Pancreas (tissue), 10 donors: Measurements from ENCODE around the gene UPK2. TPM values are rescaled to one million over a fixed set of nuclear protein-coding genes. Genes with fewer than 3 reads are reported as not detected.
A peak's percentile ranks its signal among the peaks of the same experiment; 100 is the strongest.

Experiments
- ATAC-seq, 4 donors: fragments of 200-7000 bp; cut with Tn5 transposase; one replicate each; pipeline versions ENCODE4 v1.8.0 to v1.9.1; 2020; ENCODE audit warnings: mild to moderate bottlenecking in 4 of 4, moderate library complexity in 4 of 4
- DNase-seq, 6 donors: peaks; one replicate each; pipeline ENCODE4 v3.0.0-alpha.2; 2020
- FAIRE-seq: peaks from 2 replicates; lab custom pipeline; 2012; peaks lifted over from hg19 to GRCh38; lab: Jason Lieb, UNC
- H3K27ac ChIP-seq, 4 donors: fragments of 200-600 bp; sonication (generic); 1 replicate in 3 of 4; 2 replicates in 1 of 4; pipeline versions ENCODE4 v1.5.0 to v1.8.0; 2020
- H3K27me3 ChIP-seq, 4 donors: fragments of 200-600 bp; one replicate each; pipeline ENCODE4 v1.8.0; 2021
- H3K36me3 ChIP-seq, 3 donors: fragments of 200-600 bp; sonication (generic) in 1 of 3; one replicate each; pipeline versions ENCODE4 v1.5.0 to v1.8.0; 2020 to 2021
- H3K4me1 ChIP-seq, 3 donors: fragments of 200-600 bp; one replicate each; pipeline ENCODE4 v1.8.0; 2021
- H3K4me3 ChIP-seq, 4 donors: fragments of 200-600 bp; sonication (generic) in 2 of 4; one replicate each; pipeline versions ENCODE4 v1.5.0 to v1.8.0; 2020 to 2021
- H3K9me3 ChIP-seq, 4 donors: fragments of 200-600 bp; one replicate each; pipeline ENCODE4 v1.8.0; 2021
- CTCF ChIP-seq, 4 donors: fragments of 200-600 bp; sonication (generic) in 3 of 4; IDR thresholded peaks; one replicate each; pipeline versions ENCODE4 v1.5.0 to v1.8.0; 2021; ENCODE audit warnings: antibody characterized with exemption in 4 of 4
- WGBS, 2 donors: extraction: QIAGEN DNeasy Blood & Tissue Kit; methylation state at CpG; one replicate each; pipeline ENCODE4 v1.1.7; 2013; 5-methylcytosine and 5-hydroxymethylcytosine counted together
- intact Hi-C, 3 donors: fragments of 100-400 bp; cut with DNase I; formaldehyde crosslinking; loops; one replicate each; pipeline versions ENCODE4 v1.11.1 to v1.14.2; 2022
- polyA plus RNA-seq, 2 donors: library from polyadenylated mRNA; stranded (reverse); fragments of 200-250 nt; gene quantifications; one replicate each; pipeline ENCODE4 v1.2.3, GENCODE V29; 2013
- total RNA-seq, 6 donors: library from RNA; stranded (reverse); fragmentation: NEBNext Ultra II Directional in 4 of 6; extraction: Animal tissue kit (Norgen Biotek cat#: 25700) in 4 of 6; gene quantifications; one replicate each; pipeline versions ENCODE4 v1.2.1 to v1.2.4, GENCODE V29; 2021 to 2023
- donor health status: healthy with polysubstance abuse.
- donor health status: DM: no; HTN: no; CAD: no; lungs with moderate emphysema.
- donor health status: DM: no; HTN: no; CAD: no.
- donor health status: control.
- donor health status: control.
- donor health status: Bipolar disorder and iron deficiency.
- donor health status: DM: yes; HTN: yes; CAD: no.
- donor health status: DM: no; HTN: no; CAD: no.
- donor health status: DM: no; HTN: no; CAD: no.
- donor health status: DM: yes; HTN: yes; CAD: no.

The UPK2 gene
- total and polyA plus RNA-seq, 8 donors: 0.09 to 0.19 (median 0.16) TPM; not detected in 5

DNA sequence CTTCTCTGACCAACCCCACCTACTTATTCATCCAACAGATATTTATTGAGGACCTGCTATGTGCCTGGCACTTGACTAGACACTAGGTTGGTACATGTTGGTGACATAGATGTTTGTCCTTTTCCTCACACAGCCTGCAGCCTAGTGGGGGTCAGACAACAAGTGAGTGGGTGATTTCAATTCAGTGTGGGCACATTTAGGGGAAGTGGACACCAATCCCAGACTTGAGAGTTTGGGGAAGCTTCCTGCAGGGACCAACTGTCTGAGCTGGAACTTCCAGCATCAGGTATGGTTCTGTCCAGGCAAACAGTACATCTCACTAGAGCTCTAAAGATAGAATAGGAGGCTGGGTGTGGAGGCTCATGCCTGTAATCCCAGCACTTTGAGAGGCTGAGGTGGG is 24.5 kb upstream of the UPK2 start:
- no peak for ATAC-seq
- H3K4me3 ChIP-seq: no peak overlapping the region
- intact Hi-C loops: no loop called here
- H3K9me3 ChIP-seq: no peaks in the 10 kb centered on the region
- peaks cover 0 to 15% (median 5%) of the 10 kb centered on the region in 3 donors for H3K4me1 ChIP-seq
- no peak overlapping the region for H3K27ac ChIP-seq
- H3K36me3 ChIP-seq: no peaks in the 10 kb centered on the region
- no peak for FAIRE-seq
- TF ChIP-seq CTCF (IDR thresholded peaks at IDR 0.05): no peak
- no peaks in the 10 kb centered on the region for H3K27me3 ChIP-seq
- no peak for DNase-seq

- Histone ChIP-seq H3K4me3 (no peak overlapping the region), H3K9me3 (no peaks in the 10 kb centered on the region), H3K4me1 (peaks cover 0 to 11% (median 0%) of the 10 kb centered on the region in 3 donors), H3K27ac (peak overlapping the region in 3 of 4 donors; percentile 4 to 56 (median 28)), H3K27me3 (no peaks in the 10 kb centered on the region), H3K36me3 (no peaks in the 10 kb centered on the region)
- FAIRE-seq: no peak
- DNase-seq: peak in 2 of 6 donors; percentile 47 to 49
- ATAC-seq: no peak
- intact Hi-C loops: no loop called here
- 15% methylated on average over 4 of the region's 4 CpGs for WGBS, 2 donors
- no peak for TF ChIP-seq CTCF (IDR thresholded peaks at IDR 0.05)
Measured at GRCh38 chr11:118933486-118933885, 22.6 kb upstream of the UPK2 start.

- WGBS, 2 donors: 82 to 87% methylated on average over 8 of the region's 8 CpGs
- no peaks in the 10 kb centered on the region for H3K27me3 ChIP-seq
- no peaks in the 10 kb centered on the region for H3K9me3 ChIP-seq
- DNase-seq: no peak
- ATAC-seq: no peak
- TF ChIP-seq CTCF (IDR thresholded peaks at IDR 0.05): no peak
- FAIRE-seq: no peak
- H3K4me1 ChIP-seq: peaks cover 0 to 10% (median 0%) of the 10 kb centered on the region in 3 donors
- no peak overlapping the region for H3K4me3 ChIP-seq
- intact Hi-C loops: no loop called here
- H3K36me3 ChIP-seq: no peaks in the 10 kb centered on the region
- H3K27ac ChIP-seq: no peak overlapping the region
Measured at GRCh38 chr11:118935376-118935775, 20.7 kb upstream of the UPK2 start.

- intact Hi-C loops: no loop called here
- Histone ChIP-seq H3K36me3 (no peaks in the 10 kb centered on the region), H3K9me3 (no peaks in the 10 kb centered on the region), H3K27ac (no peak overlapping the region), H3K4me3 (no peak overlapping the region), H3K27me3 (no peaks in the 10 kb centered on the region), H3K4me1 (peaks cover 0 to 2% (median 0%) of the 10 kb centered on the region in 3 donors)
- TF ChIP-seq CTCF (IDR thresholded peaks at IDR 0.05): no peak
- 65 to 66% methylated on average over 11 of the region's 11 CpGs for WGBS, 2 donors
- ATAC-seq (no peak), FAIRE-seq (no peak), DNase-seq (peak in 1 of 6 donors; percentile 49)
Measured at GRCh38 chr11:118938491-118939403, 17.4 kb upstream of the UPK2 start.

GRCh38 chr11:118939404-118939915 is 16.6 kb upstream of the UPK2 start:
- no peaks in the 10 kb centered on the region for H3K27me3 ChIP-seq
- H3K36me3 ChIP-seq: no peaks in the 10 kb centered on the region
- no peaks in the 10 kb centered on the region for H3K4me1 ChIP-seq
- intact Hi-C loops: no loop called here
- no peak for TF ChIP-seq CTCF (IDR thresholded peaks at IDR 0.05)
- WGBS, 2 donors: 59 to 64% methylated on average over 8 of the region's 8 CpGs
- FAIRE-seq: no peak
- no peaks in the 10 kb centered on the region for H3K9me3 ChIP-seq
- no peak overlapping the region for H3K27ac ChIP-seq
- DNase-seq: no peak
- H3K4me3 ChIP-seq: no peak overlapping the region
- ATAC-seq: no peak
